ENCODE data around the gene NDUFA11.

NDUFA11 gene

GRCh38 chr19:5865772-5866171 is 37.8 kb downstream of the NDUFA11 start:
- no peaks in the 10 kb centered on the region for H3K36me3 ChIP-seq (ENCODE audit: insufficient read depth, low read length)
- no peaks in the 10 kb centered on the region for H3K4me1 ChIP-seq (ENCODE audit: insufficient read depth, low read length, poor library complexity, severe bottlenecking)
- H3K4me3 ChIP-seq (ENCODE audit: low read length, poor library complexity, severe bottlenecking): no peak overlapping the region
- no peaks in the 10 kb centered on the region for H3K9me3 ChIP-seq (ENCODE audit: insufficient read depth, low read depth, low read length)
- H3K79me2 ChIP-seq (ENCODE audit: insufficient read depth, low read length): no peaks in the 10 kb centered on the region
- H3K4me2 ChIP-seq (ENCODE audit: low read depth, low read length, poor library complexity, severe bottlenecking): no peak overlapping the region
- no peak overlapping the region for H2AFZ ChIP-seq (ENCODE audit: low read length)
- no peaks in the 10 kb centered on the region for H4K20me1 ChIP-seq (ENCODE audit: insufficient read depth, low read length, poor library complexity, severe bottlenecking)
- TF ChIP-seq CTCF (conservative IDR thresholded peaks at IDR 0.05; ENCODE audit: low read length): no peak
- no peak for TF ChIP-seq EZH2phosphoT487 (IDR thresholded peaks at IDR 0.05; ENCODE audit: borderline replicate concordance)
- no peaks in the 10 kb centered on the region for H3K27me3 ChIP-seq (ENCODE audit: insufficient read depth, low read length, poor library complexity, severe bottlenecking)
- no peak overlapping the region for H3K9ac ChIP-seq (ENCODE audit: low read depth, low read length, poor library complexity, severe bottlenecking)
- no peaks in the 10 kb centered on the region for H3K9me2 ChIP-seq (replicated peaks; ENCODE audit: low read depth, low read length)
- no peaks in the 10 kb centered on the region for H3F3A ChIP-seq (ENCODE audit: low read depth)

- no peaks in the 10 kb centered on the region for H3K27me3 ChIP-seq (ENCODE audit: insufficient read depth, low read length, poor library complexity, severe bottlenecking)
- no peaks in the 10 kb centered on the region for H3K79me2 ChIP-seq (ENCODE audit: insufficient read depth, low read length)
- H3K4me1 ChIP-seq (ENCODE audit: insufficient read depth, low read length, poor library complexity, severe bottlenecking): no peaks in the 10 kb centered on the region
- no peaks in the 10 kb centered on the region for H3K36me3 ChIP-seq (ENCODE audit: insufficient read depth, low read length)
- H3K9ac ChIP-seq (ENCODE audit: low read depth, low read length, poor library complexity, severe bottlenecking): no peak overlapping the region
- TF ChIP-seq EZH2phosphoT487 (IDR thresholded peaks at IDR 0.05; ENCODE audit: borderline replicate concordance) (no peak), CTCF (conservative IDR thresholded peaks at IDR 0.05; ENCODE audit: low read length) (no peak)
- no peak overlapping the region for H3K4me3 ChIP-seq (ENCODE audit: low read length, poor library complexity, severe bottlenecking)
- no peaks in the 10 kb centered on the region for H4K20me1 ChIP-seq (ENCODE audit: insufficient read depth, low read length, poor library complexity, severe bottlenecking)
- H2AFZ ChIP-seq (ENCODE audit: low read length): no peak overlapping the region
- no peak overlapping the region for H3K4me2 ChIP-seq (ENCODE audit: low read depth, low read length, poor library complexity, severe bottlenecking)
- no peaks in the 10 kb centered on the region for H3K9me3 ChIP-seq (ENCODE audit: insufficient read depth, low read depth, low read length)
- no peaks in the 10 kb centered on the region for H3F3A ChIP-seq (ENCODE audit: low read depth)
- H3K9me2 ChIP-seq (replicated peaks; ENCODE audit: low read depth, low read length): no peaks in the 10 kb centered on the region
Observed at GRCh38 chr19:5864725-5865486, 38.7 kb downstream of the NDUFA11 start.

- no peaks in the 10 kb centered on the region for H3K27me3 ChIP-seq (ENCODE audit: insufficient read depth, low read length, poor library complexity, severe bottlenecking)
- no peaks in the 10 kb centered on the region for H3K4me1 ChIP-seq (ENCODE audit: insufficient read depth, low read length, poor library complexity, severe bottlenecking)
- H3K9ac ChIP-seq (ENCODE audit: low read depth, low read length, poor library complexity, severe bottlenecking): no peak overlapping the region
- H3K79me2 ChIP-seq (ENCODE audit: insufficient read depth, low read length): no peaks in the 10 kb centered on the region
- no peaks in the 10 kb centered on the region for H3K9me2 ChIP-seq (replicated peaks; ENCODE audit: low read depth, low read length)
- no peaks in the 10 kb centered on the region for H4K20me1 ChIP-seq (ENCODE audit: insufficient read depth, low read length, poor library complexity, severe bottlenecking)
- no peak for TF ChIP-seq CTCF (conservative IDR thresholded peaks at IDR 0.05; ENCODE audit: low read length)
- no peak for TF ChIP-seq EZH2phosphoT487 (IDR thresholded peaks at IDR 0.05; ENCODE audit: borderline replicate concordance)
- H3K4me2 ChIP-seq (ENCODE audit: low read depth, low read length, poor library complexity, severe bottlenecking): no peak overlapping the region
- no peaks in the 10 kb centered on the region for H3F3A ChIP-seq (ENCODE audit: low read depth)
- H3K9me3 ChIP-seq (ENCODE audit: insufficient read depth, low read depth, low read length): no peaks in the 10 kb centered on the region
- H3K36me3 ChIP-seq (ENCODE audit: insufficient read depth, low read length): no peaks in the 10 kb centered on the region
- H2AFZ ChIP-seq (ENCODE audit: low read length): no peak overlapping the region
- no peak overlapping the region for H3K4me3 ChIP-seq (ENCODE audit: low read length, poor library complexity, severe bottlenecking)
Observed at GRCh38 chr19:5864013-5864720, 39.4 kb downstream of the NDUFA11 start.

Measured in Loucy (cell line).